ENCODE results near the gene GNAS.

- no peak for TF ChIP-seq CTCF (conservative IDR thresholded peaks at IDR 0.05; ENCODE audit: low read length)
- no peak for TF ChIP-seq EZH2phosphoT487 (IDR thresholded peaks at IDR 0.05; ENCODE audit: borderline replicate concordance, low read depth, low read length)
Measured at GRCh38 chr20:58907320-58908137, 55.0 kb downstream of the GNAS start.

Measured in OCI-LY7 (cell line).